ENCODE results near the gene B3GALT5. TPM values are rescaled to one million over a fixed set of nuclear protein-coding genes. Genes with fewer than 3 reads are reported as not detected.
"Not testable (repeated sequence)": the region's sequence is repeated elsewhere in the genome, so short reads cannot be mapped to it uniquely, and the experiment has no call there.

Gene B3GALT5
- total RNA-seq, 1 donor from 2014 or later: 21.9 TPM

DNA sequence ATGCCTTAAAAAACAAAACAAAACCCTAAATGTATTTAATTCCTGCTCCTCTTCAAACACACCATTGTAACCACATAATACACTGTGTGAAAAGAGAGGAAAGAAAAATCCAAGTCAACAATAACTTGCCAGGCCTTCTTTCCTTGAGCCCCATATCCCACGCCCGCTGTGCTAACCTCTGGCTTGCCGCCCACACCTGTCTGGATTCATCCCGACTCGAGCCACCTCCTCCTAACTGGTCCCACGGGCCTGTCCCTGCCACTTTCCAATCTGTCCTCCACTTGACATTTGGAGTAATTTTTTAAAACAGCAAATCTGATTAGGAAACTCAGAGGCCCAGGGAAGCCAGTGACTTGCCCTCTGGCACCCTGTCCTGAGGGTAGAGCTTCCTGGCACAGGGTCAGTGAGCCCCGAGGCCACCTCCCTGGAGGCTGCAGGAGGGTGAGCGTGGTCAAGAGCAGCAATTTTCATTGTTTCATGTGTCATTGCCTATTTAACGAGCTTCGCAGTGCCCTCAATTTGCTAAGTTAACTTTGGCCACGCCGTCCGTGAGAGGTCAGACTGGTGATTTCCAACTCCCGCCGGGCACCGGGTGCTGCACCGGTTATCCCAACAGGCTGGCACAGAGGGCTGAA, 54.1 kb downstream of the B3GALT5 start:
- DNase-seq (ENCODE audit: low spot score): peak; percentile 33

DNA sequence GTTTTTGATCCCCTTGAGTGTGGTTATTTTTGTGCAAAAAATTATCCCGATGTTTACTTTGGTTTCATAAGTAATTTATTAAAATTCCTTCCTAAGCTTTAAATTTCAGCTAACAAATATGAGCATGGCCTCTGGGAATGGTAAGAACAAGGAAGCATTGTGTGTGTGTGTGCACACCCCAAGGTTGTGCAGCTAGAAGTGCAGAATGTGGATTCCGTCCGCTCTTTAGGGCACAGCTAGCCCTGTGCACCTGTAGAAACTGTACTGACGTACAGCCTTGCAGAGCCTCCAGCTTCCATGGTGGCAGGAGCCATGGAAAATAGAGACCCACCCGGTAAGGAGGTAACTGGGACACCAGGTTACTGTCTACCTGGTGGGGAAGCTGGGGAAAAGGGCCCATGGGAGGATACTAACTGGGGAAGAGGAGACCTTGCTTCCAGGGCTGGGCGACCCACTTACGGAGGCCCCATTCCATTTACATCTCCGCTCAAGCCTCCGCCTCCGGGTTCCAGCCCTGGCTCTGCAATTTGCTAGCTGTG, 54.7 kb downstream of the B3GALT5 start:
- no peak for DNase-seq (ENCODE audit: low spot score)

DNA sequence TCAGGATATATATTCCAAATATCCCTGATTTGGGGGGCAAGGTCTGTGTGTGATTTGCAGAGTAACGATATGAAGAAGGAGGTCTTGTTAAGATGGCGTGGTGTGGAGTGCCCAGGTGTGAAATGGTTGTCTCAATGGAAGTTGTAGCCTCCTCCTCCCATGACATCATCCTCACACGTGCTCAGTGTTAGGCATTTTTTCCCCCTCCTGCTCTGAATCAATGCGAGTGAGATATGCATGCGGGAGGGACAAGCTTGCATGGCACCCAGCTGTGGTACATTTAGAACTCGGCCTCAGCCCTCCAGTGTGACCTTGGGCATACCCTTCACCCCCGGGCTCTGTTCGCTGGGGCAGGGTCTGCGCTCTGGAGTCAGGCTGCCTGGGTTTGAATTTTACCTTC, 55.6 kb downstream of the B3GALT5 start:
- DNase-seq (ENCODE audit: low spot score): peak; percentile 24

DNA sequence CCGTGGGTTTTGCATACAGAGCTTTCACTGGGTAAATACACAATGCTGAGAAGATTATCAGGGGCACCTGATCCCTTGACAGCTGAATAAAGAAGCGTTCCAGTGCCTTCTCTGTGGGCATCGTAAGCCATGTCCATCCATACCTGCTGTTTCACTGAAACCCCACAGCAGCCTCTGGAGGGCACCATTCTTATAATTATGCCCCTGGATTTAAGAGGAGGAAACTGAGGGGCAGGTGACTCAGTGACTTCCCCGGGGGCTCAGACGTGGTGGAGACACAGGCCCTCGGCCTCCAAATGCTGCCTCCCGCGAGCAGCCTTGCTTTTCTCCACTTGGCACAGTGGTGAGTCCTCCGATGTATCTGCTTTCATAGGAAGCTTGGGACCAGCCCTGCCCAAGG, 56.7 kb downstream of the B3GALT5 start:
- peak; percentile 23 for DNase-seq (ENCODE audit: low spot score)

DNA sequence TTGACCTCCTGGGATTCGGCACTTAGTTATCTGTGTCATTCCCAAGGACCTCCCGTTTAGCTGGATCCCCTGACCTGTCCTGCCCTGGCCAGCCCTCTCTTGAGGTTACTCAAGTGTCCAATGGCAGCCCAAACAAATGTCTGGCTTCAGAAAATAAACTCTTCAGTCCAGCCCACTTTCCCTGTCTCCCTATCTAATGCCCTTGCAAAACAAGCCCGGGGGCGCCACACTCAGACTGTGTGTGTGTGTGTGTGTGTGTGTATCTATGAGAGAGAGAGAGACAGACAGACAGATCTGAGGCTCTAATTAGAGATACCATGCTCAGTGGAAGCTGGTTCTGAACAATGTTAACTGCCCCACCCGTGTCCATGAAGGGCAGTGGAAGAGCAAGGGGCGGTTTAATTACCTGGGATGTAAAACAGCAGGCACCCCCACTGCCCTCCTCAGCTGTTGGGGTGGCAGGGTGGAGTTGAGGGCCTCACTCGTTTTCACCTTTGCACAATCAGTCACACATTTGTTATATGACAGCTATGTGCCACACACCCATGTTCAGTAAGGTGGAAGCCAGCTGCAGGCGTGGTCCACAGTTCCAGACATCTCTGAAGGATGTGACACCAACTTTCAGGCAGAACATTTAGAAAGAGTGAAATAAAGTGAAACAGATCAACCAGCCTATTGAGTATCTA, 57.4 kb downstream of the B3GALT5 start:
- DNase-seq (ENCODE audit: low spot score): peak; percentile 27

DNA sequence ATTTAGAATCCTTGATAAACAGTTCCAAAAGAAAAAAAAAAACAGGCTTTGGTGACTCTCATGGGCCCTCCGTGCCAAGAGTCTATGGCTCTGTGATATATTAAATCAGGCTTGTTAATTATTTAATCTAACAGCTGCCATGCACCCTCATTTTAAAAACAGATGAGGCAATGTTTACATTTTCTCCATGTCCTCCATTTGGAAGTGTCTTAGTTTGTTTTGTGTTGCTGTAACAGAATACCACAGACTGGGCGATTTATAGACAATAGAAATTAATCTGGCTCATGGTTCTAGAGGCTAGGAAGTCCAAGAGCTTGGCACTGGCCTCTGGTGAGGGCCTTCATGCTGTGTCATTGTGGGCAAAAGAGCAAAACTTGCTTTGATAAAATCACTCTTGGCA, 58.0 kb downstream of the B3GALT5 start:
- DNase-seq (ENCODE audit: low spot score): no peak

DNA sequence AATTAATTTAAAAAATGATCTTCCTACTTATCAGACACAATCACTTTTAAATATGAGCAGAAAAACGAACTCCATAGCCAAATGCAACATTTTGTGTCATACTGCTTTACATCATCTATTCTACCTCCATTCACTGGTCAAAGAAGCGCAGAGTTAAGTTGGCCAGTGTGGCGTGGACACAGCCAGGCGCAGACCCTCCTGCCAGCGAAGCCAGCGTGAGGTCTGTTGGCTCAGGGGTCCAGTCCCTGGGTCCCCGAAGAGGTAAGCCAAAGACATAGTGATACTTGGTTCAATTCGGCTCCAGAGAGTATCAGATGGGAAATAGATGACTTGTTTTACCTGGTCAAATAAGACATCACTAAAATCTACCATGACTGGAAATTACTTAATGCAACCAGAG, 59.2 kb downstream of the B3GALT5 start:
- DNase-seq (ENCODE audit: low spot score): no peak

DNA sequence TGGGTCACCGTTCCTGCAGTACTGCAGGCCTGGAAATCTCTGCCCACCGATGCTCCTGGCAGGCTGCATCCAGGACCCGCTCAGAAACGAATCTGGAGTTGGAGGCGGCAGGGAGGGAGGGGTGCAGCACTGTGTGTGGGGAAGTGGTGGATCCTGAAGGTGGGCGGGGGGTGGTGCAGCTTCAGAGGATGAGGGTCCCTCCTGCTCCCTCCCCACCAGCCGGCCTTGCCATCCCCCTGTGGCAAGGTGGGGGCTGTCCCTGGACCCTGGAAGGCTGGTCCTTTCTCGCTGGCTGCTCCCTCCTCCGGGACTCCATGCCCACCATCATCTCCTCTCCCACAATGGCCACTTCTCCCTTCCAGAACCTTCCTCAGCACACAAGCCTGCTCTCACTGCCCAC, 60.4 kb downstream of the B3GALT5 start:
- peak; percentile 31 for DNase-seq (ENCODE audit: low spot score)

DNA sequence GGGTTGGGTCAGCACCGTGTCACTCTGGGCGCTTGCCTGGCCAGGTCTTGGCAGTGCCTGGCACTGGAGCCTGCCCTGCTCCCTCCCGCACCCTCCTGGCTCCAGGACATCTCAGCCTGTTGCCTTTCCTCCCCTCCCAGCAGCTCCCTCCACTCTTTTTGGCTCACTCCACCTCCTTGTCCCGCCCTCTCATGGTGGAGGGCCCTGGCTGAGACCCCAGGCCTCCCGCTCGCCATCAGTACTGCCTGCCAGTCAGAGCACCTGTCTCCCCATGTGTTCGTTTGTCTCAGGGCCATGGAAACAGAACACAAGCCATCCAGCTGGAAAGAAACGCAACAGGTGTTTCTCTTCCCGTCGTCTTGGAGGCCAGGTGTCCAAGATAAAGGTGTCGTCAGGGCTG, 61.0 kb downstream of the B3GALT5 start:
- peak; percentile 32 for DNase-seq (ENCODE audit: low spot score)

DNA sequence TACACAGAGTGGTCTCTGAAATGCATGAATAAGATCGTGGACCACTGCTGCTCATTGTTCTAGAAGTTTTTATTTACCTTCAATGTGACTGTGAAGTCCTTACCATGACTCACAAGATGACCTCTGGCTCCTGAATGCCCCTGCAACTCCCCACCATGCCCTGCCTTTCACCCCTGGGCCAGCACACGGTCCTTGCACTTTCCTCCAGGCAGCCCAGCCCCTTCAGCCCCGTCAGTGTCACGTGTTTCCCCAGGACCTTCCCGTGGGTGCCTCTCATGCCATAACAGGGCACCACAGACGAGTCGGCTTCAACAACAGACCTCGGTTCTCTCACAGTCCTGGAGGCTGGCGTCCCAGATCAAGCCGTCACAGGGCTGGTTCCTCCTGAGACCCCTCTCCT, 62.1 kb downstream of the B3GALT5 start:
- DNase-seq (ENCODE audit: low spot score): peak; percentile 32

DNA sequence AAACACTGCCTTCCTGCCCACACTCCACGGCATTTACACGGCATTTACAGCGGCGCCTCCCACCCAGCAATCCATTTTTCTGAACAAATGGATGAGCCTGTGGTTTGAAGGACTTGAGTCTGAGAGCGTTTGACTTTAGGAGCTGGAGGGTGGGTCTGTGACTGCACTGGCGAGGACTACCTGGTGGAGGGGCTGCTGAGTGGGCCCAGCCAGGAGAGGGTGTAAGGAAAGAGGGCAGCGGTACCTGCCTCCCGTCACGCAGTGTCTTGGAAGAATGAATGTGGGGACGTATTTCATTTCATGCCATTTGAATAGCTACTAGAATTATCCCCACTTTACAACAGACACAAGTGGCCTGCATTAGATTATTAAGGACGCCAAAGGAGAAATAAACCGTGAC, 62.9 kb downstream of the B3GALT5 start:
- DNase-seq (ENCODE audit: low spot score): peak; percentile 20

DNA sequence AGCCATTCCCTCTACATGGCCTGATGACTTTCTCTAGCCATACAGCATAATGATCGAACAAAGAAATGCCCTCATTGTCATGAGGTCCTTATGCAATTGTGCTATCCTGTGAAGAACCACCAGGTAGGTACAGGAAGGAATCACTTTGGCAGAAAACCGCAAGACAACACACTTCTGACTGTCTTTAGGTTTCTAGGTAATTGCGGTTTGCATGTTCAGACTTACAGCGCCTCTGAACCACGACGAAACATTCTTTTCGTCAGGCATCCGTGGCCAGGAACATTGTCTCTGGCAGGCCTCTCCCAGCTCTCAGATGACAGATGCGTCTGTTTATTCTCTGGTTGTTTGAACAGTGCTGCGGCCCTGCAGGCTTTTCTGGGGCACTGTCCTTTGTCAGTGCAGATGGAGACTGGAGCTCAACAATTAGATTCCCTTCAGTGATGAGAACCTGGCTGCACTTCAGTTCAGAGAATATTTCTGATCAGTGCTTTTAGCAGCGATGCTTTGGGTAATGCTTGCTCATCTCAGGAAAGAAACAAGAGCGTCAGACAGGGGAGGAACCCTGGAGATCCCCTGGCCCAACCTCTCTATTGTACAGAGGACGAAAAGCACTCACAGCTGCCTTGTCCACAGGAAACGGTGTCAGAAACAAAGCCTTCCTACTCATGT, 63.4 kb downstream of the B3GALT5 start:
- DNase-seq (ENCODE audit: low spot score): peak; percentile 45

DNA sequence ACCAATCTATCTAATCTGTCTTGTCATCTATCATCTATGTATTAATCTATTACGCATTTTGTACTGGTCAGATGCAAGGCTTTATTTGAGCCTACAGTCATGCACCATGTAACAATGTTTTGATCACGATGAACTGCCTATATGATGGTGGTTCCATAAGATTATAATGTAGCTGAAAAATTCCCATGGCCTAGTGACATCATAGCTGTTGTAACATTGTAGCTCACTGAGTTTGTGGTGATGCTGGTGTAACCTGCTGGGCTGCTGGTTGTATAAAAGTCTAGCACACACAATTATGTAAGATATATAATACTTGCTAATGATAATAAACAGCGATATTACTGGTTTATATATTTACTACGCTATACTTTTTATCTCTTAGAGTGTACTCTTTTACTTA, 67.5 kb downstream of the B3GALT5 start:
- no peak for DNase-seq (ENCODE audit: low spot score)

DNA sequence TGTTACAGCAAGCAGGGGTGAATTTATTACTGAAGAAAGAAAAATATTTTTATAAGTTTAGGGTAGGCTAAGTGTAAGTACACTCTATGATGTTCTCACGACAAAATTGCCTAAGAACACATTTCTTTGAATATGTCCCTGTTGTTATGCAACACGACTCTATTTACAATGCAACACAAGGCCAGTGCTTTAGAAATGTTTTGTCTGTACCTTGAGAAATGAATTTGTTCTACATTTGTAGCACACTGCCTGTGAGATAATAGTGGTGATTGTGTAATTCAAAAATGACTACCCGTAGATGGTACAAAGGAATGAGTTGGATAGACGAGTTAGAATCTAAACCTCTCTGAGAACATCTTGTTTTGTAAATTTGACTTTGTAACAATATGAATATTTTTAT, 68.5 kb downstream of the B3GALT5 start:
- DNase-seq (ENCODE audit: low spot score): no peak

DNA sequence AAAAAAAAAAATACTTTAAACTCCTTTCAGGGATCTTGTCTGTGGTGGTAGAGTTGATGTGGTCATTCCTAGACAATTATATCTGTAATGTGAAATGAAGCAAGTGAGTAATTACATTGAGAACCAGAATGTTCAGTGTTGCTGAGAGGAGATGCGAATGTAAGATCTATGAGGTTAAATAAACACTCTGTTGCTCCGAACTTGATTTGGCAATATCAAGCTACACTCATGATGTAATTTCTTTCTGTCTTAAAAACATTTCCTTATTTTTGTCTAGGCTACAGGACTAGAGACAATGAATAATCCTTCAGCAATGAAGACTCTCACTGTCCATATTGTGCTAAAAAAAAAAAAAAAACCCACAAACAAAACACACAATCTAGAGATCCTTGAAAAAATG, 69.1 kb downstream of the B3GALT5 start:
- no peak for DNase-seq (ENCODE audit: low spot score)

DNA sequence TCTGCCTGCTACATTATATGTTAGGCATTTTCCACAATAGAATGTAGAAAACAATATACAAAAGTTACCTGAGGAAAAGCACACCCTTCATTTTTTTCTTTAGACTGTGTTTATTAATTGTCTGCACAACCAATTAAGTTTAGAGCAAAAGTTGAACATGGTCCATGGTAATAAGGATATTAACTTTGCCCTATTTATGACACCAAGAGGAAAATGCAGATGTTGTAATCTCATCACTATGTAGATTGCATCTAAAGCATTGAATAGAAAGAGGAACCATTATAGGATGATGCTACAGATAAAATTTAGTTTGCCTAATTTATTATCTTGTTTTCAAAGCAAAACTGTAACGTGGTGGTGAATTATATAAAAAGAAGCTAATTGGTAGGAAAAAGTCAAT, 72.5 kb downstream of the B3GALT5 start:
- no peak for DNase-seq (ENCODE audit: low spot score)

DNA sequence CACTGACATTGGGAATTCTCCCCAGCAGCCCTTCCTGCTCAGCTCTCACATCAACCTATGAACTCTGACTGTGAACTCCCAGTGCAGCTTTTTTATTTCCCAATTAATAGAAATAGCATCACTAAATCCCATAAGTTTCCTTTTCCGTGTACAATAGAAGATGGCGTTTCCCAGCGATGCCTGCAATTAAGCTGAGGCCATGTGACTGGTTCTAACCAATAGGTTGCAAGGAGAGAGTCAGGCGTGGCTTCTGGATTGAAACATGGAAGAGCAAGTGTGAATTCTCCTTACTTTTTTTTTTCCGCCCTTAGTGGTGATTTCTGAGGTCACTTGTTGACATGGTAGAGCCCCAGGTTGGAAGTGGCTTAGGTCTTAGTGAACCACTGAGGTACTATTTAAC, 73.3 kb downstream of the B3GALT5 start:
- peak; percentile 28 for DNase-seq (ENCODE audit: low spot score)

DNA sequence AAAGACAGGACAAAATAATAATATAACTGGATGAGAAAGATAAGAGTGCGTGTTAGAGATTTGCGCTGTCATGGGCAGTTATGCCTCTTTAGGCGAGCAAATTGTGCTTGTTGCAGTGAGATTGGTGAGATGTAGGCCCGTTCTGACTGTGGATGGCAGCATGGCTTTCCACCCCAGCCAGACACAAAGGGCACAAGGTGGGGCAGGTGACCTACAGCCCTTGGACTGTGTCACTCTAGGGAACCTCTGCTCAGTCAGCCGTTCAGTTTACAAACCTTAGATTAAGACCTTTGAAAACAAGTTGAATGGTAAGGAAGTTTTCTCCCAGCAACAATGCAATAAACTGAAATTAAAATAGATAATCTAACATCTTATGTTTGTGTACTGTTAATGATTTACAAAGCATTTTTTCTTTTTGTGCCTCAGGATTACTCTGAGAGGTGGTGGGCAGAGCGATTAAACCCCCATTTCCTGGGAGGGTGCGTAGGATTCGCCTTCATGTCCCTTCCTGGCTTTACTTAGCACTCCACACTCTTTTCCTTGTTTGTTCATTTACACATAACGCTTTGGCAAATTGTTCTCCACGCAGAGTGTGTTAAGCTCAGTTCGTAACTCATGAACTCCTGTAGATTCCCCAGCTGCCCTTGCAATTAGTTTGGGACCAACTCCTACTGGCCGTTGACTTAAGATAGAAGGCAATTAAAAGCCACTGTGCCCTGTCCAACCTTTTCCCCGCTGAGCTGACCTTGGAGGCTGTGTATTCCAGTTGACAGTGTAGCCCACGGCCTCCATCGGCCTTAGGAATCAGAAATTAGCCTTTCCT, 74.1 kb downstream of the B3GALT5 start:
- DNase-seq (ENCODE audit: low spot score): peak; percentile 28

DNA sequence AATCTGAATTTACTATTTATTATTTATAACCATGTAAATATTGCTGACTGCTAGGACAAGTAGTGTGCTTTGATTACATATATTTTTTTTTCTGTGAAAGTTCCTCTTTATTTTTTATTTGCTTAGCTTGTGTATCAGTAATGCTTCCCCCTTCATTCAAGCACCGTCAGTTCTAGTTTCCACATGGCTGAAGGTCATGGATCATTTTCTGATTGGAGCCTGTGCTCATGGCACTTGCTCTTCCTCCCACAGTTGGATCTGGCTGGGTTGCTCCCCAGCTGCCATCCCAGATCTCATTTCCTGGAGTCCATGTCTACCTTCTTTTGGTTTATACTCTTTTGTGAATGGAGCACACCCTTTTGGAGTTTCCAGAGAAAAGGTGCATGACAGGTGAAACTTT, 75.3 kb downstream of the B3GALT5 start:
- peak; percentile 8 for DNase-seq (ENCODE audit: low spot score)

DNA sequence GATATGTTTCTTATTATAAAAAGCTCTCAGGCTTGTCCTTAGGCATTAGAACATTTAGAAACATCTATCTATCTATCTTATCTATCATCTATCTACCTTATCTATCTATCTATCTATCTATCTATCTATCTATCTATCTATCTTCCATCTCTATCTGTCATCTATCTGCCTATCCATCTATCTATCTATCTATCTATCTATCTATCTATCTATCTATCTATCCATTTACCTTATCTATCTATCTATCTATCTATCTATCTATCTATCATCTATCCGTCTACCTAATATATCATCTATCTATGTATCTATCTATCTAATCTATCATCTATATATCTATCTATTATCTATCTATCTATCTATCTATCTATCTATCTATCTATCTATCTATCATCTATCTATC, 77.1 kb downstream of the B3GALT5 start:
- not testable (repeated sequence) for DNase-seq (ENCODE audit: low spot score)

DNA sequence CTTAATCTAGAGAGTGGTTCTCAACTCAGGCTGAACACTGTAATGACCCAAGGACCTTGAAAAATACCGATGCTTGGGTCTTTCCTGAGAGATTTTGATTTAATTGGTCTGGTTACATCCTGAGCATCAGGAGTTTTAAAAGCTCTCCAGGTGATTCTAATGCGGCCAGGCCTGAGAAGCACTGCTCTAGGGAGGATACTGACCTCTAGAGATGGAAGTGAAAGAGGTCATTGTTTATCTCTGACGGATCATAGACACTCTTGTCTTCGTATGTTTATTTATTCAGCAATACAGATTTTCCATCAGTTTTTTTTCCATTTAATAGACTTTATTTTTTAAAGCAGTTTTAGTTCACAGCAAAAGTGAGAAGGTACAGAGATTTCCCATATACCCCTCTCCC, 77.7 kb downstream of the B3GALT5 start:
- DNase-seq (ENCODE audit: low spot score): peak; percentile 3

DNA sequence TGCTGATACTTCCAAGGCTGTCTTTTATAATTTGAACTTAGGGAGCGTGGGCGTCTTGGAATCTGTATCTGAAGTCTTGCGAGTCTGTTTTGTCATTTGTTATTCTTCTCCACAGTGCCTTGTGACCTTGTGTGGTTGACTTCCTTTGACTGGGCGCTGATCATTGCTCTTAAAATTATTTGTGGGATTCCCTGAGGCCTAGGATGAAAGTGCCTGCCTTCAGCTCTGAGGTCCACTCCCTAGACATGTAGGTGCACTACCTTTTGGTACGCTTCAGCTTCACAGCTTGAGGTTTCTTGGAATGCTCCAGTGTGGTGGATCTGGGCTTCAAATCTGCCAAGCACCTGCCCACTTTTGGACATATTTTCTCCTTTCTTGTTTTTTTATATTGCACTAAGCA, 82.0 kb downstream of the B3GALT5 start:
- peak; percentile 30 for DNase-seq (ENCODE audit: low spot score)

All from ureter (tissue), 1 donor.